Gastrocnemius medialis (tissue), 4 donors: ENCODE measurements around the gene RIMBP2.

Source experiments
- POLR2A ChIP-seq, 2 donors: fragments of 450-650 bp; IDR thresholded peaks; one replicate each; pipeline ENCODE4 v1.6.1; 2017; ENCODE audit warnings: antibody characterized with exemption in 2 of 2, mild to moderate bottlenecking in 2 of 2, moderate library complexity in 2 of 2
- TF ChIP-seq, protein P1 (sequence below), 5 experiments: fragments of 450-650 bp in 3 of 5; fragments of 200-600 bp in 2 of 5; sonication (generic) in 2 of 5; IDR thresholded peaks in 4 of 5; conservative IDR thresholded peaks in 1 of 5; 1 replicate in 4 of 5; 2 replicates in 1 of 5; pipeline ENCODE4 v1.5.1; 2016 to 2019; ENCODE audit warnings: antibody characterized with exemption in 5 of 5, mild to moderate bottlenecking in 3 of 5, moderate library complexity in 3 of 5

DNA sequence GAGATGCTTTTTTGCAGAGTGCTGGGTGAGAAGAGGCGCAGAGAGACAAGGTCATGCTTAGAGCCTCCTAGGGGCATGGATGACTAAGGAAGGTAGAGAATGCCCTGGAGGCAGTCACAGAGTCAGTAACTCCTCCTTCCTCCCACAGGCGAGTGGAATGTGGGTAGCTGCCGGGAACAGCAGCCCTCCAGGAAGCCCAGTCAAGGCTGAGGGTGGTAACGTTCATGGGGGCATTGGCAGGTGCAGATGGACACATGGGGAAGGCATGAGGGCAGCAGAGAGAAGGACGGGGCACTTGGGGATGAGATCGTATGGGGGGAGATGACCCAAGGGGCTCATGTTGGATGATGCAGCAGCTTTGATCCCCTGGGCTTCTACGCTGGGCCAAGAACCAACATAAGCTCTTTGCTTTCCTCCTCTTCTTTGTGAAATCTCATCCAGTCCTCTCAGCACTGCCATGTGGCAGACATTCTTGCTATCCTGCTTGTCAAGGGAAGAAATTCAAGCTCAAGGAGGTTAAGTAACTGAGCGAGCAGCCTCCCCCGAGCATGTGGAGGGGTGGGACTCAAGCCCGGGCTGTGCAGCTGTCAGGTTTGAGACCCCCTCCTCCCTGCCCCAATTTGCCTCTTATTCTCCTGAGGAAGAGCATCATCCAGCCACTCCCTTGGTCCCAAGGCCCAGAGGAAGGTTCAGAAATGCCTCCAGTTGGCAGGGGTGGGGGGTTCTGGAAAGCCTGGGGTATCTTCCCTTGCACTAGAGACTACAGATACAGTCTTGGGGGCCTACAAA, 190.5 kb downstream of the RIMBP2 start:
- no peak for TF ChIP-seq POLR2A (IDR thresholded peaks at IDR 0.05)
- TF ChIP-seq, protein P1, sequence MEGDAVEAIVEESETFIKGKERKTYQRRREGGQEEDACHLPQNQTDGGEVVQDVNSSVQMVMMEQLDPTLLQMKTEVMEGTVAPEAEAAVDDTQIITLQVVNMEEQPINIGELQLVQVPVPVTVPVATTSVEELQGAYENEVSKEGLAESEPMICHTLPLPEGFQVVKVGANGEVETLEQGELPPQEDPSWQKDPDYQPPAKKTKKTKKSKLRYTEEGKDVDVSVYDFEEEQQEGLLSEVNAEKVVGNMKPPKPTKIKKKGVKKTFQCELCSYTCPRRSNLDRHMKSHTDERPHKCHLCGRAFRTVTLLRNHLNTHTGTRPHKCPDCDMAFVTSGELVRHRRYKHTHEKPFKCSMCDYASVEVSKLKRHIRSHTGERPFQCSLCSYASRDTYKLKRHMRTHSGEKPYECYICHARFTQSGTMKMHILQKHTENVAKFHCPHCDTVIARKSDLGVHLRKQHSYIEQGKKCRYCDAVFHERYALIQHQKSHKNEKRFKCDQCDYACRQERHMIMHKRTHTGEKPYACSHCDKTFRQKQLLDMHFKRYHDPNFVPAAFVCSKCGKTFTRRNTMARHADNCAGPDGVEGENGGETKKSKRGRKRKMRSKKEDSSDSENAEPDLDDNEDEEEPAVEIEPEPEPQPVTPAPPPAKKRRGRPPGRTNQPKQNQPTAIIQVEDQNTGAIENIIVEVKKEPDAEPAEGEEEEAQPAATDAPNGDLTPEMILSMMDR (IDR thresholded peaks at IDR 0.05 in 4 of 5, conservative IDR thresholded peaks at IDR 0.05 in 1 of 5): no peak
